HG03064 (cell line): ENCODE measurements around the gene COBL.

Source experiments
- ATAC-seq: cut with Tn5 transposase; IDR thresholded peaks from one replicate; pipeline ENCODE4 v1.9.1; 2021; ENCODE audit warnings: low read depth; ENCODE audit not compliant: unreplicated experiment

The COBL gene

DNA sequence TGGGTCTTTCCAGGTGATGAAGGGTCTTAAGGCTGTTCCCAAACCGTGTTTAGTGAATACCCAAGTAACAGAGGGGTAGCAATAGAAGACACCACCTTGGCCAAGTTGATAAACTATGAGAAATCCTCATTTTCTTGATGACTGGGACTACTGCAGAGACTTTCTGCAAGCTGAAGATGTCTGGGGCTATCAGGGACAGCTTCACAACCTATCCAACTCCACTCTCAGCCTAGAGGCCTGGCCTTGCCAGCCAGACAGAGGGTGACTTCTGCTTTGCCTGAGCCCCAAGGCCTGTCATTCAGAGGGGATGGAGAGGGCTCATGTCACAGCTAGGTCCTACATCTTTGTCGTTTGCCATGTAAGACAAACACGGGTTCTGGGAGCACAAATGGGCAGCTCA is 278.0 kb downstream of the COBL start:
- ATAC-seq, result no peak

DNA sequence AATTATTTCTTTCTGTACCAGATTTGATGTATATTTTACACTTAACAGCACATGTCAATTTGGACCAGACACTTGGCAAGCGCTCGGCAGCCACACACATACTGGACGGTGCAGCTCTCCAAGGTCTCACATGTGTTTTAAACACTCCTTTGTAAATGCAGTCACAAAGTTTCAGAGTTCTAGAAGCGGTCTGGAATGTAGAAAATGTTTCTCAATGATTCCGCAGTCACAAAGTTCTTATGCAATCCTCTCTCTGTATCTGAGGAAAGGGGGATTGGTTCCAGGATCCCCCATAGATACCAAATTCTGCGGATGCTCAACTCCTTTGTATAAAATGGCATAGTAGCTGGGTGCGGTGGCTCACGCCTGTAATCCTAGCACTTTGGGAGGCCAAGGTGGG is 280.9 kb downstream of the COBL start:
- no peak for ATAC-seq

DNA sequence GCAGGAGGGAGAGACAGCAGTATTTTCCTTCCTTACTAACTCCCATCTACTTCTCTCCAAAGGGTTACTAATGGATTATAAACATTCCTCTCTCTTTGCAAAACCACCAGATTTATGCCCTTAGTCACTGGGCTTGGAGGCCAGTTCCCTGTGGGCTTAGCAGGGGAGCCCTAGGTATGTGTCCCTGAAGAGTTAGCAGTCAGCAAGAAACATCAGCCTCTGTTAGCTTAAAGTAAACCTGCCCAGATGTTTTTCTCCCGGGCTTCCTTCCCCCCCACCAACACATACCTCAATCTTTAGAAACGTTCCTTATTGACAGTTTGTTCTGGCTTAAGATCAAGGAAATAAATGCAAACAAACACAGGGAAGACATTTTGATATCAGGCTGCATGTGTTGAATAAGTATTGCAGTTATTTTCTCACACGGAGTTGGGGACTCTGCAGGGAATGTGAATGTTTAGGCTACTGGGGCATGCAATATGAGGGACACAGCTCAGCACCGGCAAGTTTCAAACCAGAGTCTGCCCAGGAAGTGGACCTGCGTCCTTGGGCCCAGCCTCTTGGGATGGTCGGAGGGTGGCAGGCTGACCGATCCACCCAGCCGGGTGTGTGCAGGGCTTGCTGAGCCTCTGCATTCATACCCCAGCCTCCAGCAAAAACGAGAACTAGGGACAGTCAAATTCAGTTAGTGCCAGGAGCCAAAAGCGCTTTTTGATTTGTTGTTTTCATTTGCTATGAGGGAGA is 281.9 kb downstream of the COBL start:
- ATAC-seq, result no peak

GRCh38 chr7:51033727-51034520 is 282.7 kb downstream of the COBL start:
- ATAC-seq, result no peak

DNA sequence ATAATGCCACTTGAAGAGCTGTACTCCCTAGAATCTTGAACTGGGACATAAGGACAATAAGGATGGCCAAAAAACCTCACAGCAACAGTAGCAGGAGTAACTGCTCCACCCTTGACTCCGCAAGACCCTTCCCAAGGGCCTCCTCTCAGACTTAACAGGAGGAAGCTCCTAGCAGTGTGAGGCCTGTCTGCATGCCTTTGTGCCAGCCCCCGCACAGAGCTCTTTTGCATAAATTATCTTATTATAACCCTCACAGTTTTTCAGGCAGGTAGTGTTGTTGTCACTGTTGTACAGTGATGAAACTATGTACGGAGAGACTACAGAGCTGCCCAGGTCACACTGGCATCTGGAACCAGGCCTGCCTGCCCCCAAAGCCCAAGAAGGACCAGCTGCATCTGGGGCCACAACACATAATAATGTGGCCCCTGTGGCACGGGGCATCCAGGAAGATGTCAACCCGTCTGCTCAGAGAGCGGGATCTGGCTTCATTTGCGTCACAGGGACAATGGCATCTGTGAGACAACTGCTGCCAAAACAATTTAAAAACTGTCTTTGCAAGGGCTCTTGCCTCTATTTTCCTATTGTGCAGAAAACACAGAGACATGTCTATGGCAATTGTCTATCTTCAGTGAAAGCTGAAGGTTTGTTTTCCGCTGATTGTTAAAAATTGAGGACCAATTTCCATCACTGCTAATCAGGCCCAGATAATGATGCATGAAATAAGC is 284.7 kb downstream of the COBL start:
- no peak for ATAC-seq

DNA sequence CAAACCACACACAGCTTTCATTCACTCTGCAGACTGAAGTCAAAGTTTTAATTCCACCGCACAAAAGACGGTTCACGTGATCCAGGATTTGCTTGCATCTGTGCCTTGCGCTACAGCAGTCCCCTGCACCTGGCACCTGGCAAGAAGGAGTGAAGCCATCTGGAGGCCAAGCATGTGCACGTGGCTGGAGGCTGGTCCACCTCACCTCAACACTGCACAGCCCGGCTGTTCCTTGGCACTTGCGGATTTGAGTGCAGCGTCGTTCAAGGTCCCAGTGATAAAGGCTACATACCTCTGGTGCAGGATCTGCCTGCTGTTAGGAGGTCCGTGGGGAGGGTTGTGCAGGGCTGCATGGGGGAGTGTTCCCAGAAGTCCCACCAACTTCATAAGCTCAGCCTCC is 285.4 kb downstream of the COBL start:
- no peak for ATAC-seq

GRCh38 chr7:51029701-51030191 is 286.9 kb downstream of the COBL start:
- ATAC-seq, result no peak

DNA sequence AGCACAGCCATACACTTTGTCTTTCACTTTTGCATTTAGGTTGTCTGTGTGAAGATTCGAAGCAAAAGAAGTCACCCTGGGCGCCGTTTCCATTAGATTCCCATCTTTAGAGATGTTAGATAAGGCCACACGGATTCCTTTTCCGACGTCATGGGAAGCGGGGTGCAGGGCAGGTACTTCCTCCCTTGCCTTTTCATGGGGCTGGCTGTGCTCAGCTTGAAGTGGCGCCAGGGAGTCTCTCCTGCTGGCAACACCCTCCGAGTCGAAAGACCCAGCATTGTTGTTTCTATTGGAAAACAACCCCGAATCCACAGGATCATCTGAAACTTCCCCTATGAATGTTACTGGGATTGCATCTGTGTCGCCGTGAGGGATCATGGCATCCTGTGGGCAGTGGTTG is 287.5 kb downstream of the COBL start:
- no peak for ATAC-seq

DNA sequence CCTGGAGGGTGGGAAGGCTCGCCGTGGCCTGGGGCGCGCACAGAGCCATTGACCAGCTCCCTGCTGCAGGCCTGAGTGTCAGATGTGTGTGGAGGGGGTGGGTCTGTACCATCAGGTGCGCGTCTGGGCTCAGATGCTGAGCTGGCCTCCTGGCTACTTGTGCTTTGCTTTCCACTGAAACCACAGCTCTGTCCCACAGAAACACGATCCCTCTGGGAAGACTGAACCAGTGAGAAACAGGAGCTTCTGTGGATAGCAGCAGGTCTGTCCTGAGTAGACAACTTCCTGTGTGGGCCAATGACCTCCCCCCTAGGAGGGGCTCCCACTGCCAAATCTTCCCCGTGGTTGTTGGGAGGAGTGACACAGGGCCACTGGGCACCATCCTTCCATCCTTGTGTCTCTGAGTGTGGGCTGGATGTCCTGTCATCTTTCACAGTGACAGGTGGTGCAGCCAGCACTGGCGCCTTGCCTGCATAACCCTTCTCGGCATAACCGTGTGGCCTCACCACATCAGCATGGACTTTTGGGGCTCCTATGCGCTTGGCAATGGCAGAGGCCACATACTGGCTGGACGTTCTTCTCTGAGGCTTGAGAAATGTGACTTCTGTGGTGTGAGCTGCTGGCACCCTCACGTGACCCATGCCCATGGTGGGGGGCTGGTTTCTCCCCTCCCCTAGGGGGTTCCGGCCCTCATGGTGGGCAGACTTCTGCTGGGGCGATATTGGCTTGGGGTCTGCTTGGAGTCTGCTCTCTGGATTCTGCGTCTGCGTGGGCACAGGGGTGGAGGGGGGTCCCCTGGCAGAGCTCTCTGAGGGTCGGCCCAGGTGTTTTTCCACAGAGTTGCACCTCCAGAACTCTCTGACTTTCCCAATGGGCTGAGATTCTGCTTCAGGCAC is 288.4 kb downstream of the COBL start:
- no peak for ATAC-seq

GRCh38 chr7:51027106-51027934 is 289.3 kb downstream of the COBL start:
- no peak for ATAC-seq

- no peak for ATAC-seq
Measured at GRCh38 chr7:51026341-51026740, 290.3 kb downstream of the COBL start.

- no peak for ATAC-seq
Measured at GRCh38 chr7:51025668-51026067, 290.9 kb downstream of the COBL start.

- no peak for ATAC-seq
Measured at GRCh38 chr7:51024867-51025266, 291.7 kb downstream of the COBL start.

GRCh38 chr7:51023547-51023946 is 293.1 kb downstream of the COBL start:
- ATAC-seq, result no peak

DNA sequence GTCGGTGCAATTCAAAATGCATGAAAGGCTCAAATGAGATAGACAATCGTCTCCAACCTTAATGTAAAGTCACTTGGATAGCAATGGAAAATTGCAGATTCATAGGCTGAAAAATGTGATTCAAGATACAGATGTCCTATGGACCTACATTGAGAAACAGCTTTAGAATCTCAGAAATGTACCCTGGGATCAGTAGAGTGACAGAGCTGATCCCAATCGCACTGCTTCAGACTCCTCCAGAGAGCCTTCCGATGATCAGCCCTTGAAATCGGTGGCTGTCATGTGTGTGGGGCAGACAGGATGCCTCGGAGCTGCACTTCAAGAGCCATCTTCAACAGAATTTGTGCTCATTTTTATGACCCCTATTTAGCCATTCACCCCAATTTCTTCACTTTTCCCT is 293.8 kb downstream of the COBL start:
- no peak for ATAC-seq

GRCh38 chr7:51021906-51022570 is 294.6 kb downstream of the COBL start:
- ATAC-seq, result no peak

- no peak for ATAC-seq
Measured at GRCh38 chr7:51020944-51021343, 295.7 kb downstream of the COBL start.

- no peak for ATAC-seq
Measured at GRCh38 chr7:51019891-51020870, 296.4 kb downstream of the COBL start.
